Measurements from ENCODE around the gene TCF4. TPM values are rescaled to one million over a fixed set of nuclear protein-coding genes. Genes with fewer than 3 reads are reported as not detected.

TCF4 gene
- total and polyA plus RNA-seq, 2 donors (not counting 1 experiment from before 2014, with no cell fraction given): 68.5 to 353 TPM

DNA sequence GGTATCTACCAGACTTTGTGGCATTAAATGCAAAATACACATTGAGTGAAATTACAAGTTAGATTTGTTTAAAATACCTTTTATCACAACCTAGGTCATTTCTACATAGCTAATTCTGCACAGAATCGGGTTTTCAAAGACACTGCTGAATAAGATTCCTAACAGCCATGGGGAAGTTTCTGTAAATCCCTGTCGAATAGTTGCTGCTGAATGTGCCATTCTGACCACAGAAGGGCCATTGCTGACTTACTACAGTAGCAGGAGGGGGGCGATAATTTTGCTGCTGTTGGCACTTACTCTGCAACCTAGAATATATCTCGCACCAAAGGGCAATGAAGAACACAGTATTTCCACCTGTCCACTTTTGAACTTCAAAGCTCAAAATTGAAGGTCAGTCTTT is 232.8 kb downstream of the TCF4 start:
- peaks cover 16% of the 10 kb centered on the region for H3K79me2 ChIP-seq (ENCODE audit: control insufficient read depth, insufficient read depth, low read length)
- no peaks in the 10 kb centered on the region for H3K9me3 Mint-ChIP-seq (ENCODE audit: insufficient read depth)
- no peak overlapping the region for H3K9ac ChIP-seq (ENCODE audit: low read length)
- H3K4me3 Mint-ChIP-seq: no peak overlapping the region
- no peaks in the 10 kb centered on the region for H4K20me1 ChIP-seq (ENCODE audit: control insufficient read depth, insufficient read depth, low read length, poor library complexity, severe bottlenecking)
- H3K4me2 ChIP-seq (replicated peaks; ENCODE audit: low read depth, low read length, poor library complexity, severe bottlenecking): no peak overlapping the region
- intact Hi-C loops (cut with micrococcal nuclease): loop anchor here (5.0 kb wide), 1 partner anchor 42 kb away; no protein-coding TSS in a partner anchor
- no peak for ATAC-seq (ENCODE audit: low read depth)
- no peak overlapping the region for H2AFZ ChIP-seq (ENCODE audit: insufficient read depth, low read depth, low read length, poor library complexity, severe bottlenecking)
- H3K9me3 ChIP-seq (ENCODE audit: control extremely low read depth in 1 of 3, control insufficient read depth in 2 of 3, insufficient read depth in 1 of 3, low read length in 2 of 3): peaks cover 0 to 1% (median 0%) of the 10 kb centered on the region in 3 donors
- 40% methylated on average over 2 of the region's 4 CpGs for WGBS (ENCODE audit: insufficient coverage)
- TF ChIP-seq EZH2 (IDR thresholded peaks at IDR 0.05; ENCODE audit: borderline replicate concordance, insufficient read depth, low read depth, low read length, poor library complexity, severe bottlenecking): no peak
- TF ChIP-seq CTCF (IDR thresholded peaks at IDR 0.05): no peak
- no peak overlapping the region for H3K27ac Mint-ChIP-seq
- H3K4me1 Mint-ChIP-seq: peaks cover 11% of the 10 kb centered on the region
- no peaks in the 10 kb centered on the region for H3K36me3 ChIP-seq (replicated peaks in 1 of 2; ENCODE audit: control extremely low read depth in 1 of 2, control insufficient read depth in 1 of 2, extremely low read depth in 1 of 2, insufficient read depth in 2 of 2, low read length in 1 of 2)
- H3K27ac ChIP-seq (ENCODE audit: low read length in 2 of 2): no peak overlapping the region
- no peak overlapping the region for H3K4me3 ChIP-seq (ENCODE audit: control extremely low read depth in 1 of 5, extremely low read depth in 1 of 5, insufficient read depth in 1 of 5, low read depth in 2 of 5, low read length in 4 of 5)
- CTCF ChIA-PET: interaction anchor here (0.9 to 1.0 kb wide), 2 partner anchors 12 to 120 kb away, joined by 3 read pairs; no protein-coding TSS in a partner anchor
- POLR2A ChIA-PET: no interaction called here
- peaks cover 0 to 4% of the 10 kb centered on the region in 2 donors for H3K4me1 ChIP-seq (ENCODE audit: control insufficient read depth in 2 of 2, insufficient read depth in 2 of 2, low read length in 2 of 2)
- H3K27me3 Mint-ChIP-seq: peaks cover 3% of the 10 kb centered on the region
- H3K27me3 ChIP-seq (replicated peaks in 1 of 4; ENCODE audit: control extremely low read depth in 1 of 4, control insufficient read depth in 3 of 4, insufficient read depth in 4 of 4, low read length in 3 of 4): no peaks in the 10 kb centered on the region
- DNase-seq: no peak

DNA sequence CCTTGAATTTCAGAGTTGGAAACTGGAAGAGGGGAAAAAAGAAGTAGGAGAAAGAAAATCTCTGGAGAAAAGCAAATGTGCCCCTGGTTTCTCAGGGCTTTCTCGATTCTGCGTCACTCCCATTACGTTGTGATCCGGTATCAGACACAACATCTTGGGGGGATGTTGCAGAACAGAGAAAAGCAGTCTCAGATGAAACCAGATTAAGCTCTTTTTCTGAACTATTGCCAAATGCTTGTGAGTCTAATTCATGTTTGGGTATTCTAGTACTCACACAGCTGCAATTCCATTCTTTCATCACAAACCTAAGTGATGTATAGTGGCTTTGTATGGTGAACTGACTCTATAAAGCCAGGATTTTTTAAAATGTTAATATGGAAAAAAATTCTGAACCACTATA is 233.2 kb downstream of the TCF4 start:
- ATAC-seq (ENCODE audit: low read depth) (no peak), DNase-seq (no peak)
- H3K27me3 Mint-ChIP-seq: peaks cover 3% of the 10 kb centered on the region
- H3K9me3 ChIP-seq (ENCODE audit: control extremely low read depth in 1 of 3, control insufficient read depth in 2 of 3, insufficient read depth in 1 of 3, low read length in 2 of 3): peaks cover 0 to 1% (median 0%) of the 10 kb centered on the region in 3 donors
- CTCF ChIA-PET: interaction anchor here (0.9 to 1.0 kb wide), 2 partner anchors 12 to 120 kb away, joined by 3 read pairs; no protein-coding TSS in a partner anchor
- H3K27ac Mint-ChIP-seq: no peak overlapping the region
- H3K36me3 ChIP-seq (replicated peaks in 1 of 2; ENCODE audit: control extremely low read depth in 1 of 2, control insufficient read depth in 1 of 2, extremely low read depth in 1 of 2, insufficient read depth in 2 of 2, low read length in 1 of 2): no peaks in the 10 kb centered on the region
- H3K9me3 Mint-ChIP-seq (ENCODE audit: insufficient read depth): no peaks in the 10 kb centered on the region
- 15% methylated on average over 2 of the region's 4 CpGs for WGBS (ENCODE audit: insufficient coverage)
- no peaks in the 10 kb centered on the region for H3K27me3 ChIP-seq (replicated peaks in 1 of 4; ENCODE audit: control extremely low read depth in 1 of 4, control insufficient read depth in 3 of 4, insufficient read depth in 4 of 4, low read length in 3 of 4)
- intact Hi-C loops (cut with micrococcal nuclease): loop anchor here (5.0 kb wide), 1 partner anchor 43 kb away; no protein-coding TSS in a partner anchor
- no peak overlapping the region for H3K4me3 Mint-ChIP-seq
- H3K4me3 ChIP-seq (ENCODE audit: control extremely low read depth in 1 of 5, extremely low read depth in 1 of 5, insufficient read depth in 1 of 5, low read depth in 2 of 5, low read length in 4 of 5): no peak overlapping the region
- no peaks in the 10 kb centered on the region for H4K20me1 ChIP-seq (ENCODE audit: control insufficient read depth, insufficient read depth, low read length, poor library complexity, severe bottlenecking)
- peaks cover under 1 to 4% of the 10 kb centered on the region in 2 donors for H3K4me1 ChIP-seq (ENCODE audit: control insufficient read depth in 2 of 2, insufficient read depth in 2 of 2, low read length in 2 of 2)
- H3K9ac ChIP-seq (ENCODE audit: low read length): no peak overlapping the region
- no peak overlapping the region for H2AFZ ChIP-seq (ENCODE audit: insufficient read depth, low read depth, low read length, poor library complexity, severe bottlenecking)
- TF ChIP-seq CTCF (IDR thresholded peaks at IDR 0.05) (no peak), EZH2 (IDR thresholded peaks at IDR 0.05; ENCODE audit: borderline replicate concordance, insufficient read depth, low read depth, low read length, poor library complexity, severe bottlenecking) (no peak)
- POLR2A ChIA-PET: no interaction called here
- peaks cover 15% of the 10 kb centered on the region for H3K4me1 Mint-ChIP-seq
- H3K4me2 ChIP-seq (replicated peaks; ENCODE audit: low read depth, low read length, poor library complexity, severe bottlenecking): no peak overlapping the region
- peaks cover 12% of the 10 kb centered on the region for H3K79me2 ChIP-seq (ENCODE audit: control insufficient read depth, insufficient read depth, low read length)
- no peak overlapping the region for H3K27ac ChIP-seq (ENCODE audit: low read length in 2 of 2)

Data from B cell (primary cell).